Heart left ventricle (tissue), 16 donors: Measurements from ENCODE around the gene AFF1. TPM values are rescaled to one million over a fixed set of nuclear protein-coding genes. Genes with fewer than 3 reads are reported as not detected.
A peak's percentile ranks its signal among the peaks of the same experiment; 100 is the strongest.

Experiments used
- ATAC-seq, 4 donors: fragments of 200-7000 bp; cut with Tn5 transposase; one replicate each; pipeline ENCODE4 v1.9.1; 2020 to 2022; ENCODE audit warnings: moderate library complexity in 4 of 4, mild to moderate bottlenecking in 3 of 4, moderate number of reproducible peaks in 1 of 4
- DNase-seq, 5 donors: peaks; one replicate each; pipeline ENCODE4 v3.0.0-alpha.2; 2020
- H3K27ac ChIP-seq, 12 donors: fragments of 200-600 bp; sonication (generic) in 4 of 12; one replicate each; pipeline versions ENCODE4 v1.5.0 to v1.8.0; 2016 to 2022; ENCODE audit warnings: mild to moderate bottlenecking in 2 of 12
- H3K27me3 ChIP-seq, 9 donors: fragments of 200-600 bp; sonication (generic) in 2 of 9; one replicate each; pipeline versions ENCODE4 v1.5.1 to v1.8.0; 2016 to 2022; ENCODE audit warnings: mild to moderate bottlenecking in 3 of 9
- H3K36me3 ChIP-seq, 9 donors: fragments of 200-600 bp; sonication (generic) in 2 of 9; one replicate each; pipeline versions ENCODE4 v1.5.0 to v1.8.0; 2018 to 2022; ENCODE audit warnings: mild to moderate bottlenecking in 2 of 9
- H3K4me1 ChIP-seq, 12 donors: fragments of 200-600 bp; sonication (generic) in 4 of 12; one replicate each; pipeline versions ENCODE4 v1.5.0 to v1.8.0; 2016 to 2022; ENCODE audit warnings: mild to moderate bottlenecking in 3 of 12
- H3K4me3 ChIP-seq, 12 donors: fragments of 200-600 bp; sonication (generic) in 4 of 12; one replicate each; pipeline versions ENCODE4 v1.5.0 to v1.8.0; 2017 to 2022; ENCODE audit warnings: mild to moderate bottlenecking in 9 of 12, moderate library complexity in 4 of 12
- H3K9me3 ChIP-seq, 12 donors: fragments of 200-600 bp; sonication (generic) in 4 of 12; one replicate each; pipeline versions ENCODE4 v1.5.0 to v1.8.0; 2016 to 2022; ENCODE audit warnings: mild to moderate bottlenecking in 1 of 12
- CTCF ChIP-seq, 12 donors: fragments of 200-600 bp; sonication (generic) in 4 of 12; IDR thresholded peaks; one replicate each; pipeline versions ENCODE4 v1.5.0 to v1.8.0; 2018 to 2022; ENCODE audit warnings: antibody characterized with exemption in 12 of 12, mild to moderate bottlenecking in 5 of 12
- POLR2A ChIP-seq, 2 donors: fragments of 450-650 bp; IDR thresholded peaks; one replicate each; pipeline ENCODE4 v1.6.1; 2017; ENCODE audit warnings: antibody characterized with exemption in 2 of 2, mild to moderate bottlenecking in 2 of 2, moderate library complexity in 2 of 2
- WGBS, 4 donors: extraction: QIAGEN DNeasy Blood & Tissue Kit in 2 of 4; methylation state at CpG; one replicate each; pipeline versions ENCODE4 v1.1.5 to v1.1.7; 2013 to 2018; 5-methylcytosine and 5-hydroxymethylcytosine counted together
- intact Hi-C, 10 donors: fragments of 100-400 bp; cut with DNase I; formaldehyde crosslinking; loops; one replicate each; pipeline versions ENCODE4 v1.11.1 to v1.14.2; 2022
- polyA plus RNA-seq, 2 donors: library from polyadenylated mRNA; stranded (reverse); fragments of 200-250 nt; gene quantifications; one replicate each; pipeline ENCODE4 v1.2.3, GENCODE V29; 2013
- total RNA-seq, 9 donors: library from RNA; depleted of rRNA in 2 of 9; stranded (reverse); fragments of >200 nt in 2 of 9; fragmentation: NEBNext Ultra II Directional in 3 of 9; extraction: Animal tissue kit (Norgen Biotek cat#: 25700) in 3 of 9; gene quantifications; one replicate each; pipeline versions ENCODE4 v1.1.0 to v1.2.4, GENCODE V29; 2016 to 2023
- donor health status: ischemic (EF 13 %, LVEDD 7.1; RV severe dilation, severe dysfunction).
- donor health status: healthy with polysubstance abuse.
- donor health status: DM: no; HTN: yes; CAD: no.
- donor health status: DM: no; HTN: no; CAD: no.
- donor health status: ischemic (EF 25% LVEDD 6.9; RV normal size, moderate dysfunction).
- donor health status: ischemic (EF 25% LVEDD 5.7; RV mildly dilated, moderate dysfunction).
- donor health status: healthy.
- donor health status: DM: yes; HTN: yes; CAD: no.
- donor health status: ischemic (EF 35%, LVEDD 5.7; RV mildly dilated, moderate dysfunction).
- donor health status: nonischemic (EF 11% LVEDD 7.7; RV severe dilation, severe dysfunction).
- donor health status: DM: yes; HTN: yes; CAD: no.
- donor health status: PGD.
- donor health status: ischemic (EF 29% LVEDD 5.4; RV normal size, mild dysfunction).
- donor health status: nonischemic (EF 23%, LVEDD 6.1; RV moderate dilation, normal function).

AFF1 gene
- total and polyA plus RNA-seq, 11 donors = 51.8 to 96.5 (median 72.8) TPM

- no peaks in the 10 kb centered on the region for H3K9me3 ChIP-seq
- ATAC-seq (no peak), DNase-seq (no peak)
- TF ChIP-seq POLR2A (IDR thresholded peaks at IDR 0.05) = no peak
- no peak for TF ChIP-seq CTCF (IDR thresholded peaks at IDR 0.05)
- no peak overlapping the region for H3K4me3 ChIP-seq
- H3K27me3 ChIP-seq = no peaks in the 10 kb centered on the region
- H3K4me1 ChIP-seq = peaks cover 0 to 34% (median 27%) of the 10 kb centered on the region in 12 donors
- WGBS, 4 donors = 98 to 100% (median 100%) methylated on average over 1 of the region's 1 CpG
- H3K36me3 ChIP-seq = peaks cover 0 to 78% (median 67%) of the 10 kb centered on the region in 9 donors
- peak overlapping the region in 1 of 12 donors; percentile 67 for H3K27ac ChIP-seq
- intact Hi-C loops = no loop called here
Observed at GRCh38 chr4:87109945-87110344, 175.1 kb downstream of the AFF1 start.

- WGBS, 4 donors = 89 to 94% (median 90%) methylated on average over 4 of the region's 4 CpGs
- Histone ChIP-seq H3K36me3 (peaks cover 0 to 81% (median 73%) of the 10 kb centered on the region in 9 donors), H3K9me3 (no peaks in the 10 kb centered on the region), H3K27ac (no peak overlapping the region), H3K27me3 (no peaks in the 10 kb centered on the region), H3K4me3 (no peak overlapping the region), H3K4me1 (peaks cover 0 to 41% (median 23%) of the 10 kb centered on the region in 12 donors)
- ATAC-seq = no peak
- intact Hi-C loops = no loop called here
- no peak for DNase-seq
- no peak for TF ChIP-seq CTCF (IDR thresholded peaks at IDR 0.05)
- no peak for TF ChIP-seq POLR2A (IDR thresholded peaks at IDR 0.05)
Observed at GRCh38 chr4:87112063-87112462, 177.3 kb downstream of the AFF1 start.

GRCh38 chr4:87114245-87115062 is 179.6 kb downstream of the AFF1 start:
- Histone ChIP-seq H3K4me3 (no peak overlapping the region), H3K36me3 (peaks cover 0 to 88% (median 74%) of the 10 kb centered on the region in 9 donors), H3K4me1 (peaks cover 0 to 32% (median 18%) of the 10 kb centered on the region in 12 donors), H3K27ac (peak overlapping the region in 1 of 12 donors; percentile 26), H3K9me3 (no peaks in the 10 kb centered on the region), H3K27me3 (no peaks in the 10 kb centered on the region)
- ATAC-seq = peak in 3 of 4 donors; percentile 41 to 68 (median 60)
- DNase-seq = peak in 2 of 5 donors; percentile 49 to 67
- TF ChIP-seq CTCF (IDR thresholded peaks at IDR 0.05) (peak in 9 of 12 donors; percentile 14 to 43 (median 28)), POLR2A (IDR thresholded peaks at IDR 0.05) (no peak)
- 78 to 87% (median 82%) methylated on average over 13 to 24 of the region's 24 CpGs for WGBS, 4 donors
- intact Hi-C loops = no loop called here

GRCh38 chr4:87116231-87116630 is 181.4 kb downstream of the AFF1 start:
- no peak overlapping the region for H3K4me3 ChIP-seq
- peaks cover 0 to 85% (median 72%) of the 10 kb centered on the region in 9 donors for H3K36me3 ChIP-seq
- WGBS, 4 donors = 56 to 71% (median 61%) methylated on average over 1 of the region's 1 CpG
- TF ChIP-seq POLR2A (IDR thresholded peaks at IDR 0.05) (no peak), CTCF (IDR thresholded peaks at IDR 0.05) (no peak)
- ATAC-seq = no peak
- H3K27me3 ChIP-seq = no peaks in the 10 kb centered on the region
- intact Hi-C loops = no loop called here
- DNase-seq = no peak
- peaks cover 0 to 50% (median 32%) of the 10 kb centered on the region in 12 donors for H3K4me1 ChIP-seq
- no peaks in the 10 kb centered on the region for H3K9me3 ChIP-seq
- H3K27ac ChIP-seq = peak overlapping the region in 1 of 12 donors; percentile 53
